ENCODE measurements around the gene PRKAG3.
"Not testable (repeated sequence)": the region's sequence is repeated elsewhere in the genome, so short reads cannot be mapped to it uniquely, and the experiment has no call there.

Gene PRKAG3

GRCh38 chr2:218781691-218782527 lies 49.7 kb downstream of the PRKAG3 start, which contains the start of gene CYP27A1:
CYP27A1 (plus strand) TSS chr2:218782147; CDS start chr2:218782183, 36 bp downstream.
- no peak for DNase-seq (ENCODE audit: low read depth in 2 of 2)

- no peak for DNase-seq (ENCODE audit: low read depth in 2 of 2)
Observed at GRCh38 chr2:218780851-218781690, 50.5 kb downstream of the PRKAG3 start.

GRCh38 chr2:218780046-218780445 lies 51.6 kb downstream of the PRKAG3 start:
- DNase-seq (ENCODE audit: low read depth in 2 of 2): no peak

GRCh38 chr2:218777276-218777990 lies 54.2 kb downstream of the PRKAG3 start:
- DNase-seq (ENCODE audit: low read depth in 2 of 2): no peak

- DNase-seq (ENCODE audit: low read depth in 2 of 2): no peak
Observed at GRCh38 chr2:218776488-218776887, 55.1 kb downstream of the PRKAG3 start.

- DNase-seq (ENCODE audit: low read depth in 2 of 2): no peak
Observed at GRCh38 chr2:218773881-218774280, 57.7 kb downstream of the PRKAG3 start.

- DNase-seq (ENCODE audit: low read depth in 2 of 2): not testable (repeated sequence)
Observed at GRCh38 chr2:218772759-218773158, 58.8 kb downstream of the PRKAG3 start.

Data from stimulated activated CD8-positive, alpha-beta memory T cell treated with anti-CD3 and anti-CD28 coated beads, Interleukin-7, amount 100 ng/mL, for 4 hours (primary cell).